Measurements from ENCODE around the gene EIF4E3. TPM values are rescaled to one million over a fixed set of nuclear protein-coding genes. Genes with fewer than 3 reads are reported as not detected.
A peak's percentile ranks its signal among the peaks of the same experiment; 100 is the strongest.

Gene EIF4E3
- total and polyA plus RNA-seq, 2 of the 13 experiments (the other 11 are each of a cell fraction or from before 2014, with no cell fraction given): 0.07 to 0.15 TPM

DNA sequence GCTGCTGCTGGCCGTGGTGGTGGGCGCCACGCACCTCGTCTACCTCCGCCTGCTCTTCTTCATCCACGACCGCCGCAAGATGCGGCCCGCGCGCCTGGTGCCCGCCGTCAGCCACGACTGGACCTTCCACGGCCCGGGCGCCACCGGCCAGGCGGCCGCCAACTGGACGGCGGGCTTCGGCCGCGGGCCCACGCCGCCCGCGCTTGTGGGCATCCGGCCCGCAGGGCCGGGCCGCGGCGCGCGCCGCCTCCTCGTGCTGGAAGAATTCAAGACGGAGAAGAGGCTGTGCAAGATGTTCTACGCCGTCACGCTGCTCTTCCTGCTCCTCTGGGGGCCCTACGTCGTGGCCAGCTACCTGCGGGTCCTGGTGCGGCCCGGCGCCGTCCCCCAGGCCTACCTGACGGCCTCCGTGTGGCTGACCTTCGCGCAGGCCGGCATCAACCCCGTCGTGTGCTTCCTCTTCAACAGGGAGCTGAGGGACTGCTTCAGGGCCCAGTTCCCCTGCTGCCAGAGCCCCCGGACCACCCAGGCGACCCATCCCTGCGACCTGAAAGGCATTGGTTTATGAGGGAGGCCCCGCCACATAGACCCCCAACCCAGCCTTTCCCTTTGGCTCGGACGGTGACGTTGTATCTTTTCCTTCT, 29.5 kb upstream of the EIF4E3 start (continued):
- TF ChIP-seq MAFG (CRISPR knock-in tag; IDR thresholded peaks at IDR 0.05) (no peak), CCDC6 (CRISPR knock-in tag; IDR thresholded peaks at IDR 0.05) (no peak), RBM39 (IDR thresholded peaks at IDR 0.05; ENCODE audit: low read depth, low read length, poor library complexity, severe bottlenecking) (no peak), PHF21A (CRISPR knock-in tag; IDR thresholded peaks at IDR 0.05) (no peak)
- TF ChIP-seq, protein P1, sequence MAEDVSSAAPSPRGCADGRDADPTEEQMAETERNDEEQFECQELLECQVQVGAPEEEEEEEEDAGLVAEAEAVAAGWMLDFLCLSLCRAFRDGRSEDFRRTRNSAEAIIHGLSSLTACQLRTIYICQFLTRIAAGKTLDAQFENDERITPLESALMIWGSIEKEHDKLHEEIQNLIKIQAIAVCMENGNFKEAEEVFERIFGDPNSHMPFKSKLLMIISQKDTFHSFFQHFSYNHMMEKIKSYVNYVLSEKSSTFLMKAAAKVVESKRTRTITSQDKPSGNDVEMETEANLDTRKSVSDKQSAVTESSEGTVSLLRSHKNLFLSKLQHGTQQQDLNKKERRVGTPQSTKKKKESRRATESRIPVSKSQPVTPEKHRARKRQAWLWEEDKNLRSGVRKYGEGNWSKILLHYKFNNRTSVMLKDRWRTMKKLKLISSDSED (CRISPR knock-in tag; IDR thresholded peaks at IDR 0.05): no peak

DNA sequence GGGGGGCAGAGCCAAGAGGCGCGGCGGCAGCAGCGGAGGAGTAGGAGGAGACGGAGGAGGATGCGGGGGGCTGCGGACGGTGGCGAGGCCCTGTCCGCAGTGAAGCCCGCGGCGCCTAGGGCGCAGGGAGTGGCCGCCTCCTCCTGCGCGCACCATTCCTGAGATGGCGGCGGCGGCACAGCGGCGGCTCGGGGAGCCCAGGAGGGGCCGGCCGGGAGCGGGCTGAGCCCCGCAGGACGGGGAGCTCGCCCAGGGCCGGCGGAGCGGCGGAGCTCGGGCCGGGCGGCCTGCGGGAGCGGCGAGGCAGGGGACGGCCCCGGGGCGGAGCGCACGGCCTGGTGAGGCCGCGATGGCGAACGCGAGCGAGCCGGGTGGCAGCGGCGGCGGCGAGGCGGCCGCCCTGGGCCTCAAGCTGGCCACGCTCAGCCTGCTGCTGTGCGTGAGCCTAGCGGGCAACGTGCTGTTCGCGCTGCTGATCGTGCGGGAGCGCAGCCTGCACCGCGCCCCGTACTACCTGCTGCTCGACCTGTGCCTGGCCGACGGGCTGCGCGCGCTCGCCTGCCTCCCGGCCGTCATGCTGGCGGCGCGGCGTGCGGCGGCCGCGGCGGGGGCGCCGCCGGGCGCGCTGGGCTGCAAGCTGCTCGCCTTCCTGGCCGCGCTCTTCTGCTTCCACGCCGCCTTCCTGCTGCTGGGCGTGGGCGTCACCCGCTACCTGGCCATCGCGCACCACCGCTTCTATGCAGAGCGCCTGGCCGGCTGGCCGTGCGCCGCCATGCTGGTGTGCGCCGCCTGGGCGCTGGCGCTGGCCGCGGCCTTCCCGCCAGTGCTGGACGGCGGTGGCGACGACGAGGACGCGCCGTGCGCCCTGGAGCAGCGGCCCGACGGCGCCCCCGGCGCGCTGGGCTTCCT, 28.8 kb upstream of the EIF4E3 start, which contains the start of gene GPR27:
Gene GPR27, plus strand, starts transcription at position 155 of the 909 bp plus-strand sequence. Its CDS starts 195 bp downstream, at position 350.
- H3K36me3 ChIP-seq (replicated peaks in 1 of 2; ENCODE audit: control insufficient read depth in 1 of 2, insufficient read depth in 2 of 2, low read length in 2 of 2): no peaks in the 10 kb centered on the region
- FAIRE-seq (no peak), ATAC-seq (peak; percentile 59), DNase-seq (ENCODE audit: low spot score) (no peak)
- no peaks in the 10 kb centered on the region for H4K20me1 ChIP-seq (ENCODE audit: insufficient read depth, low read length)
- no peak within 1 kb of the TSS for H3K9ac ChIP-seq (ENCODE audit: insufficient read depth, low read depth, low read length)
- no peaks in the 10 kb centered on the region for H3K4me1 ChIP-seq (ENCODE audit: insufficient read depth, low read length)
- no peak within 1 kb of the TSS for H3K27ac ChIP-seq (ENCODE audit: extremely low read length, insufficient read depth, low read length)
- in situ Hi-C loops (cut with HindIII; ENCODE audit: extremely low pct_ligation_motif_present, low pct_unique_long_range_greater_than_20kb): no loop called here
- H3K9me3 ChIP-seq (ENCODE audit: low read length): no peaks in the 10 kb centered on the region
- H3K4me3 ChIP-seq (replicated peaks in 1 of 3; ENCODE audit: insufficient read depth in 1 of 3, low read depth in 2 of 3, low read length in 3 of 3): no peak within 1 kb of the TSS; a peak in 1 of 6 replicates
- H3K27me3 ChIP-seq (ENCODE audit: control insufficient read depth in 1 of 2, insufficient read depth in 2 of 2, low read length in 2 of 2): peaks cover 6 to 50% of the 10 kb centered on the region in 2 experiments
- CTCF ChIA-PET (ENCODE audit: low intra/inter-chr PET ratio, low total read pairs): no interaction called here
- H2AFZ ChIP-seq (ENCODE audit: low read length): no peak within 1 kb of the TSS
- BruUV-seq (replicated peaks): no TSS peak
- POLR2A ChIA-PET: no interaction called here
- peak within 1 kb of the TSS; percentile 27 for H3K4me2 ChIP-seq (ENCODE audit: low read depth, low read length)
- 51% methylated on average over 29 of the region's 131 CpGs for WGBS (ENCODE audit: low lambda C conversion rate)
- H3K79me2 ChIP-seq (ENCODE audit: insufficient read depth, low read length): no peaks in the 10 kb centered on the region
- intact Hi-C loops (cut with micrococcal nuclease; ENCODE audit: unreplicated experiment): no loop called here
- TF ChIP-seq ZNF136 (CRISPR knock-in tag; IDR thresholded peaks at IDR 0.05; ENCODE audit: low read depth): no peak
- TF ChIP-seq, protein P2, sequence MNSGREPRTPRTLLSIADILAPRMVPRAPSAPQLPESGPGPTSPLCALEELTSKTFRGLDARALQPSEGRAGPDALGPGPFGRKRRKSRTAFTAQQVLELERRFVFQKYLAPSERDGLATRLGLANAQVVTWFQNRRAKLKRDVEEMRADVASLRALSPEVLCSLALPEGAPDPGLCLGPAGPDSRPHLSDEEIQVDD (CRISPR knock-in tag; IDR thresholded peaks at IDR 0.05; ENCODE audit: borderline replicate concordance): no peak
- TF ChIP-seq, protein P3, sequence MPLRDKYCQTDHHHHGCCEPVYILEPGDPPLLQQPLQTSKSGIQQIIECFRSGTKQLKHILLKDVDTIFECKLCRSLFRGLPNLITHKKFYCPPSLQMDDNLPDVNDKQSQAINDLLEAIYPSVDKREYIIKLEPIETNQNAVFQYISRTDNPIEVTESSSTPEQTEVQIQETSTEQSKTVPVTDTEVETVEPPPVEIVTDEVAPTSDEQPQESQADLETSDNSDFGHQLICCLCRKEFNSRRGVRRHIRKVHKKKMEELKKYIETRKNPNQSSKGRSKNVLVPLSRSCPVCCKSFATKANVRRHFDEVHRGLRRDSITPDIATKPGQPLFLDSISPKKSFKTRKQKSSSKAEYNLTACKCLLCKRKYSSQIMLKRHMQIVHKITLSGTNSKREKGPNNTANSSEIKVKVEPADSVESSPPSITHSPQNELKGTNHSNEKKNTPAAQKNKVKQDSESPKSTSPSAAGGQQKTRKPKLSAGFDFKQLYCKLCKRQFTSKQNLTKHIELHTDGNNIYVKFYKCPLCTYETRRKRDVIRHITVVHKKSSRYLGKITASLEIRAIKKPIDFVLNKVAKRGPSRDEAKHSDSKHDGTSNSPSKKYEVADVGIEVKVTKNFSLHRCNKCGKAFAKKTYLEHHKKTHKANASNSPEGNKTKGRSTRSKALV (CRISPR knock-in tag; IDR thresholded peaks at IDR 0.05): peak; percentile 78
- TF ChIP-seq SMARCC2 (IDR thresholded peaks at IDR 0.05): no peak
- TF ChIP-seq, protein P4, sequence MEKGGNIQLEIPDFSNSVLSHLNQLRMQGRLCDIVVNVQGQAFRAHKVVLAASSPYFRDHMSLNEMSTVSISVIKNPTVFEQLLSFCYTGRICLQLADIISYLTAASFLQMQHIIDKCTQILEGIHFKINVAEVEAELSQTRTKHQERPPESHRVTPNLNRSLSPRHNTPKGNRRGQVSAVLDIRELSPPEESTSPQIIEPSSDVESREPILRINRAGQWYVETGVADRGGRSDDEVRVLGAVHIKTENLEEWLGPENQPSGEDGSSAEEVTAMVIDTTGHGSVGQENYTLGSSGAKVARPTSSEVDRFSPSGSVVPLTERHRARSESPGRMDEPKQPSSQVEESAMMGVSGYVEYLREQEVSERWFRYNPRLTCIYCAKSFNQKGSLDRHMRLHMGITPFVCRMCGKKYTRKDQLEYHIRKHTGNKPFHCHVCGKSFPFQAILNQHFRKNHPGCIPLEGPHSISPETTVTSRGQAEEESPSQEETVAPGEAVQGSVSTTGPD (CRISPR knock-in tag; IDR thresholded peaks at IDR 0.05): no peak
- TF ChIP-seq, protein P5, sequence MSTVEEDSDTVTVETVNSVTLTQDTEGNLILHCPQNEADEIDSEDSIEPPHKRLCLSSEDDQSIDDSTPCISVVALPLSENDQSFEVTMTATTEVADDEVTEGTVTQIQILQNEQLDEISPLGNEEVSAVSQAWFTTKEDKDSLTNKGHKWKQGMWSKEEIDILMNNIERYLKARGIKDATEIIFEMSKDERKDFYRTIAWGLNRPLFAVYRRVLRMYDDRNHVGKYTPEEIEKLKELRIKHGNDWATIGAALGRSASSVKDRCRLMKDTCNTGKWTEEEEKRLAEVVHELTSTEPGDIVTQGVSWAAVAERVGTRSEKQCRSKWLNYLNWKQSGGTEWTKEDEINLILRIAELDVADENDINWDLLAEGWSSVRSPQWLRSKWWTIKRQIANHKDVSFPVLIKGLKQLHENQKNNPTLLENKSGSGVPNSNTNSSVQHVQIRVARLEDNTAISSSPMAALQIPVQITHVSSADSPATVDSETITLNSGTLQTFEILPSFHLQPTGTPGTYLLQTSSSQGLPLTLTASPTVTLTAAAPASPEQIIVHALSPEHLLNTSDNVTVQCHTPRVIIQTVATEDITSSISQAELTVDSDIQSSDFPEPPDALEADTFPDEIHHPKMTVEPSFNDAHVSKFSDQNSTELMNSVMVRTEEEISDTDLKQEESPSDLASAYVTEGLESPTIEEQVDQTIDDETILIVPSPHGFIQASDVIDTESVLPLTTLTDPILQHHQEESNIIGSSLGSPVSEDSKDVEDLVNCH (CRISPR knock-in tag; IDR thresholded peaks at IDR 0.05): no peak

Data from HepG2 (cell line).